WI38 (cell line): ENCODE measurements around the gene TLR9.

ENCODE experiments used
- H3K4me3 ChIP-seq: 2 replicates; pipeline ENCODE4 v1.5.1; 2011; ENCODE audit warnings: low read depth, mild to moderate bottlenecking, control low read depth, low read length
- CTCF ChIP-seq: IDR thresholded peaks from 2 replicates; pipeline ENCODE4 v1.5.1; 2012; ENCODE audit warnings: low read depth, mild to moderate bottlenecking, control low read depth, low read length

The TLR9 gene

GRCh38 chr3:52195823-52196331 is 29.6 kb downstream of the TLR9 start:
- no peak overlapping the region for H3K4me3 ChIP-seq
- TF ChIP-seq CTCF = no peak

- H3K4me3 ChIP-seq = no peak overlapping the region
- TF ChIP-seq CTCF = no peak
Observed at GRCh38 chr3:52195291-52195597, 30.2 kb downstream of the TLR9 start.

GRCh38 chr3:52194485-52195290 is 30.8 kb downstream of the TLR9 start:
- TF ChIP-seq CTCF = no peak
- H3K4me3 ChIP-seq = no peak overlapping the region

GRCh38 chr3:52193065-52193464 is 32.4 kb downstream of the TLR9 start:
- TF ChIP-seq CTCF = no peak
- no peak overlapping the region for H3K4me3 ChIP-seq

GRCh38 chr3:52191663-52192062 is 33.8 kb downstream of the TLR9 start:
- no peak overlapping the region for H3K4me3 ChIP-seq
- TF ChIP-seq CTCF = no peak

GRCh38 chr3:52190294-52191074 is 35.0 kb downstream of the TLR9 start:
- no peak for TF ChIP-seq CTCF
- H3K4me3 ChIP-seq = no peak overlapping the region

GRCh38 chr3:52188556-52188955 is 36.9 kb downstream of the TLR9 start:
- no peak for TF ChIP-seq CTCF

More at GRCh38 chr3:52188556-52188955, 36.9 kb downstream of the TLR9 start:
- H3K4me3 ChIP-seq = no peak overlapping the region
